ENCODE results near the gene RBM47. TPM values are rescaled to one million over a fixed set of nuclear protein-coding genes. Genes with fewer than 3 reads are reported as not detected.

RBM47 gene
- total RNA-seq, 1 donor from 2014 or later = 0.12 TPM

DNA sequence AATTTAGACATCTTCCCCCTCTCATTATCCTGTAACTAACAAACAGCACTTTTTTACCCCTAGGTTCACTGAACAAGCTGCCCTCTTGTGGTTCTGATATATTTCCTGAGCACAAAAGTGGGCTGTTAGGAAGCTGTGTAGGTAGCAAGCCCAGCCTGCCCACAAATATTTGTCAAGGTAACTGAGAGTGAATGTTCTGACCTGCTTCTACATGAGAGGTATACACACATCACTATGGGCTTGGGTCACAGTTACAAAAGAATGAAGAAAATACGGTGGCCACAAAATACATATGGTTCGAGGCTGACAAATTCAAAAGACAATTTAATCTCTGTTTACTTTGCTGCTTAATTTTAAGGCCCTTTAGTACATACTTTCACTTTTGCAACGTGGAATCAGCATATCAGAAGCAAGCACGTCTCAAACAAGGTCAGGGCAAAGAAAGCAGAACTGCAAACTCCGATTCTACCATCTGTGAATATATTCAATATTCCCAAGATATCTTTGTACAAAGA lies 78.7 kb downstream of the RBM47 start:
- no peak overlapping the region for H3K4me3 Mint-ChIP-seq (ENCODE audit: unreplicated experiment)
- TF ChIP-seq, protein P1, sequence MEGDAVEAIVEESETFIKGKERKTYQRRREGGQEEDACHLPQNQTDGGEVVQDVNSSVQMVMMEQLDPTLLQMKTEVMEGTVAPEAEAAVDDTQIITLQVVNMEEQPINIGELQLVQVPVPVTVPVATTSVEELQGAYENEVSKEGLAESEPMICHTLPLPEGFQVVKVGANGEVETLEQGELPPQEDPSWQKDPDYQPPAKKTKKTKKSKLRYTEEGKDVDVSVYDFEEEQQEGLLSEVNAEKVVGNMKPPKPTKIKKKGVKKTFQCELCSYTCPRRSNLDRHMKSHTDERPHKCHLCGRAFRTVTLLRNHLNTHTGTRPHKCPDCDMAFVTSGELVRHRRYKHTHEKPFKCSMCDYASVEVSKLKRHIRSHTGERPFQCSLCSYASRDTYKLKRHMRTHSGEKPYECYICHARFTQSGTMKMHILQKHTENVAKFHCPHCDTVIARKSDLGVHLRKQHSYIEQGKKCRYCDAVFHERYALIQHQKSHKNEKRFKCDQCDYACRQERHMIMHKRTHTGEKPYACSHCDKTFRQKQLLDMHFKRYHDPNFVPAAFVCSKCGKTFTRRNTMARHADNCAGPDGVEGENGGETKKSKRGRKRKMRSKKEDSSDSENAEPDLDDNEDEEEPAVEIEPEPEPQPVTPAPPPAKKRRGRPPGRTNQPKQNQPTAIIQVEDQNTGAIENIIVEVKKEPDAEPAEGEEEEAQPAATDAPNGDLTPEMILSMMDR (IDR thresholded peaks at IDR 0.05) = peak; percentile 66
- DNase-seq (ENCODE audit: low spot score) = no peak

DNA sequence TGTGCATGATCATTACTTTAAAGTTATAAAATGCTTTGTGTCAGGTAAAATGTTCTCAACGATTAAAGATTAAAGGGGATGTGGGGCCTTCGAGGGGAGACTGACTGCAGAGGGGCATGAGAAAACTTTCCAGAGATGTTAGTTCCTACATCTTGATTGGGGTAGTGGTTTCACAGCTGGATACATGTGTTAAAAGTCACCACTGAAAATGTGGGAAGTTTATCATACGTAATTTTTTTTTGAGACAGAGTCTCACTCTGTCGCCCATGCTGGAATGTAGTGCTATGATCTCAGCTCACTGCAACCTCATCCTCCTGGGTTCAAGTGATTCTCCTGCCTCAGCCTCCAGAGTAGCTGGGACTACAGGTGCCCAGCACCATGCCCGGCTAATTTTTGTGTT lies 79.5 kb downstream of the RBM47 start:
- peaks cover 1% of the 10 kb centered on the region for H3K27me3 Mint-ChIP-seq (ENCODE audit: low read depth)
- no peaks in the 10 kb centered on the region for H3K9me3 Mint-ChIP-seq (ENCODE audit: low read depth)
- H3K36me3 Mint-ChIP-seq (ENCODE audit: low read depth) = no peaks in the 10 kb centered on the region
- H3K4me3 Mint-ChIP-seq (ENCODE audit: unreplicated experiment) = no peak overlapping the region
- peaks cover 18% of the 10 kb centered on the region for H3K4me1 Mint-ChIP-seq (ENCODE audit: low read depth)
- DNase-seq (ENCODE audit: low spot score) = no peak
- TF ChIP-seq, protein P1 (IDR thresholded peaks at IDR 0.05) = no peak
- H3K27ac Mint-ChIP-seq (ENCODE audit: unreplicated experiment) = no peak overlapping the region

More for the DNA sequence above, 78.7 kb downstream of the RBM47 start:
- H3K27ac Mint-ChIP-seq (ENCODE audit: unreplicated experiment) = no peak overlapping the region
- H3K27me3 Mint-ChIP-seq (ENCODE audit: low read depth) = peaks cover 1% of the 10 kb centered on the region
- H3K36me3 Mint-ChIP-seq (ENCODE audit: low read depth) = no peaks in the 10 kb centered on the region
- no peaks in the 10 kb centered on the region for H3K9me3 Mint-ChIP-seq (ENCODE audit: low read depth)
- H3K4me1 Mint-ChIP-seq (ENCODE audit: low read depth) = peaks cover 18% of the 10 kb centered on the region

DNA sequence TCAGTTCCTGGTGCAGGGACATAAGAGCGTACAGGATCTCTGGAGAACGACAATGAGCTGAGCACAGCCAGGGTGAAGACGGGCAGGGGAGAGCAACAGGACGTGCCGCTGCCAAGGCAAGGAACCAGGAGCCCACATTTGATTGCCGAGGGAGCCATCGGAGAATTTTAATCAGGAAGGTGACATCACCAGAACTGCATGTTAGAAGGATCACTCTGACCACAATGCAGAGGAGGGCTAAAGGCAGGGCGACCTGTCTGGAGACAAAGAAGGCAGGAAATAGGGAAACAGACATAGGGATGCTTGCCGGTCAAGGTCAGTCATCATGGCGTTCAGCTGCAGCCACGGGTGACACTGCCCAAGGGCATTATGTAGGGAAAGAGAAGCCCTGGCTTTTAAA lies 81.4 kb downstream of the RBM47 start:
- Mint-ChIP-seq H3K9me3 (ENCODE audit: low read depth) (no peaks in the 10 kb centered on the region), H3K36me3 (ENCODE audit: low read depth) (no peaks in the 10 kb centered on the region), H3K4me1 (ENCODE audit: low read depth) (peaks cover 18% of the 10 kb centered on the region), H3K27ac (ENCODE audit: unreplicated experiment) (peak overlapping the region; percentile 39), H3K4me3 (ENCODE audit: unreplicated experiment) (peak overlapping the region; percentile 1), H3K27me3 (ENCODE audit: low read depth) (peaks cover 1% of the 10 kb centered on the region)
- TF ChIP-seq, protein P1 (IDR thresholded peaks at IDR 0.05) = no peak
- DNase-seq (ENCODE audit: low spot score) = no peak

DNA sequence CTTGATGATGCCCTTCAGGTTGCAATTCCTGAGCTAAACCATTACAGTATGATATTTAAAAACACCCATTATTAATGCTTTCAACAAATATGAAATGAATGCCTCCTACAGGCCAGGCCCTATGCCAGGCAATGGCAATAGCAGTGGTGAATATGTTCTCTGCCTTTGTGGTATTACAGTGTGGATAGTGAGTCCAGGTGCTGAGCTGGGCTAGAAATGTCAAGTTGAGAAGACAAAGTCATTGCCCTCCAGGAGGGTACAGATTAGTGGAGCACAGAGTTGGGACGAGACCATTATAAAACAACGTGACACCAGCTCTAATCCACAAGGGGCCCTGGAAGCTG lies 81.9 kb downstream of the RBM47 start:
- H3K4me3 Mint-ChIP-seq (ENCODE audit: unreplicated experiment) = no peak overlapping the region

DNA sequence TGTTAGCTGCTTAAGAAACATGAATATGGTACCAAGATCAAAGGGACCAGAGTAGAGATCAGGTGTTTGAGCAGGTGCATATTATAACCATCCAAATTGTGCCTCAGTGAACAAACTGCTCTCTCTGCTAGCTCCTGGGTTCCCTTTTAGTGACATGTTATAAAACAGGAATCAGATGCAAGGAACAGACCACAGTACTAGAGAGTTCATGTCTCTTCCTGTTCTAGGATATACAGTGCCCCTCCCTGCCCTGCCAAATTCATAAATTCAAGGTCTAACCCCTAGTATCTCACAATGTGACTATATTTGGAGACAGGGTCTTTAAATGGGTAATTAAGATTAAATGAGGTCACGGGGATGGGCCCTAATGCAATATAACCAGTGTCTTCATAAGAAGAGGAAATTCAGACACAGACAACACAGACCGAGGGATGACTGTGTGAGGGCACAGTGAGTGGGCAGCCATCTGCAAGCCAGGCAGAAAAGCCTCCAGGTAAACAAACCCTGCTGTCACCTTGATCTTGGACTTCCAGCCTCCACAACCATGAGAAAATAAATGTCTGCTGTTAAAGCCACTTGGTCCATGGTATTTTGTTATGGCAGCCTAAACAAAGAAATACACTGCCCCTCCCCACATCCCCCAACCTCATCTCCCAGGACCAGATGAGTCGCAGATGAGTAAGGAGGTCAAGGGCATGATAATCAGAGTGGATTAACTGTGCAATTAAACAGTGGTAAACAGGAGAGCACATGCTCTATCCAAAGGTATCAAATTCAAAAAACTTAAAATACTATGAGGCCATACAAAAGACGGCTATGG lies 82.5 kb downstream of the RBM47 start:
- TF ChIP-seq, protein P1 (IDR thresholded peaks at IDR 0.05) = no peak
- Mint-ChIP-seq H3K36me3 (ENCODE audit: low read depth) (no peaks in the 10 kb centered on the region), H3K27me3 (ENCODE audit: low read depth) (no peaks in the 10 kb centered on the region), H3K4me3 (ENCODE audit: unreplicated experiment) (no peak overlapping the region), H3K4me1 (ENCODE audit: low read depth) (peaks cover 14% of the 10 kb centered on the region), H3K27ac (ENCODE audit: unreplicated experiment) (no peak overlapping the region), H3K9me3 (ENCODE audit: low read depth) (no peaks in the 10 kb centered on the region)
- no peak for DNase-seq (ENCODE audit: low spot score)

More for the DNA sequence above, 81.9 kb downstream of the RBM47 start:
- Mint-ChIP-seq H3K4me1 (ENCODE audit: low read depth) (peaks cover 18% of the 10 kb centered on the region), H3K36me3 (ENCODE audit: low read depth) (no peaks in the 10 kb centered on the region), H3K9me3 (ENCODE audit: low read depth) (no peaks in the 10 kb centered on the region), H3K27ac (ENCODE audit: unreplicated experiment) (no peak overlapping the region), H3K27me3 (ENCODE audit: low read depth) (peaks cover 1% of the 10 kb centered on the region)
- no peak for DNase-seq (ENCODE audit: low spot score)
- TF ChIP-seq, protein P1 (IDR thresholded peaks at IDR 0.05) = no peak

All from chondrocyte (in vitro differentiated cells).